Measurements from ENCODE around the gene BMP8A. TPM values are rescaled to one million over a fixed set of nuclear protein-coding genes. Genes with fewer than 3 reads are reported as not detected.

The BMP8A gene
- polyA plus RNA-seq, 1 donor from 2014 or later = not detected

GRCh38 chr1:39450956-39451606 is 40.4 kb upstream of the BMP8A start:
- H2AFZ ChIP-seq (ENCODE audit: low read depth, low read length) = no peak overlapping the region
- H3F3A ChIP-seq (ENCODE audit: insufficient read depth, low read length, poor library complexity, severe bottlenecking) = no peaks in the 10 kb centered on the region
- H3K36me3 ChIP-seq (ENCODE audit: insufficient read depth, low read length) = peaks cover 39% of the 10 kb centered on the region
- no peaks in the 10 kb centered on the region for H3K27me3 ChIP-seq (ENCODE audit: insufficient read depth, low read depth, low read length)
- H3K4me3 ChIP-seq (ENCODE audit: low read length) = no peak overlapping the region
- TF ChIP-seq CTCF (IDR thresholded peaks at IDR 0.05; ENCODE audit: poor library complexity, severe bottlenecking) (no peak), RAD21 (conservative IDR thresholded peaks at IDR 0.05) (no peak), SMC3 (conservative IDR thresholded peaks at IDR 0.05; ENCODE audit: poor library complexity) (no peak), POLR2AphosphoS5 (IDR thresholded peaks at IDR 0.05) (no peak), REST (IDR thresholded peaks at IDR 0.05; ENCODE audit: borderline replicate concordance) (no peak), TAF1 (IDR thresholded peaks at IDR 0.05; ENCODE audit: low read depth) (no peak), EZH2 (IDR thresholded peaks at IDR 0.05; ENCODE audit: borderline replicate concordance, insufficient read depth, low read length, poor library complexity, severe bottlenecking) (no peak), EP300 (conservative IDR thresholded peaks at IDR 0.05; ENCODE audit: poor library complexity, severe bottlenecking) (no peak), MXI1 (conservative IDR thresholded peaks at IDR 0.05; ENCODE audit: poor library complexity, severe bottlenecking) (no peak)
- H3K4me2 ChIP-seq (ENCODE audit: low read length) = no peak overlapping the region
- no peaks in the 10 kb centered on the region for H3K9me3 ChIP-seq (ENCODE audit: low read length)
- H3K9ac ChIP-seq (ENCODE audit: low read length) = no peak overlapping the region
- H3K79me2 ChIP-seq (replicated peaks; ENCODE audit: insufficient read depth, low read length) = no peaks in the 10 kb centered on the region
- no peaks in the 10 kb centered on the region for H4K20me1 ChIP-seq (ENCODE audit: insufficient read depth)
- H3K27ac ChIP-seq (ENCODE audit: low read length) = no peak overlapping the region
- H3K9me2 ChIP-seq (ENCODE audit: insufficient read depth, low read length) = no peaks in the 10 kb centered on the region

GRCh38 chr1:39452081-39452480 is 39.4 kb upstream of the BMP8A start:
- no peak for TF ChIP-seq EZH2 (IDR thresholded peaks at IDR 0.05; ENCODE audit: borderline replicate concordance, insufficient read depth, low read length, poor library complexity, severe bottlenecking)
- no peak for TF ChIP-seq MXI1 (conservative IDR thresholded peaks at IDR 0.05; ENCODE audit: poor library complexity, severe bottlenecking)
- TF ChIP-seq SMC3 (conservative IDR thresholded peaks at IDR 0.05; ENCODE audit: poor library complexity) = no peak
- TF ChIP-seq EP300 (conservative IDR thresholded peaks at IDR 0.05; ENCODE audit: poor library complexity, severe bottlenecking) = no peak
- TF ChIP-seq REST (IDR thresholded peaks at IDR 0.05; ENCODE audit: borderline replicate concordance) = no peak
- no peak for TF ChIP-seq CTCF (IDR thresholded peaks at IDR 0.05; ENCODE audit: poor library complexity, severe bottlenecking)
- no peak for TF ChIP-seq POLR2AphosphoS5 (IDR thresholded peaks at IDR 0.05)
- no peak for TF ChIP-seq RAD21 (conservative IDR thresholded peaks at IDR 0.05)
- no peak for TF ChIP-seq TAF1 (IDR thresholded peaks at IDR 0.05; ENCODE audit: low read depth)
- Histone ChIP-seq H3K4me2 (ENCODE audit: low read length) (no peak overlapping the region), H3K27me3 (ENCODE audit: insufficient read depth, low read depth, low read length) (no peaks in the 10 kb centered on the region), H3K27ac (ENCODE audit: low read length) (no peak overlapping the region), H3K79me2 (replicated peaks; ENCODE audit: insufficient read depth, low read length) (no peaks in the 10 kb centered on the region), H3K36me3 (ENCODE audit: insufficient read depth, low read length) (peaks cover 36% of the 10 kb centered on the region), H3K4me3 (ENCODE audit: low read length) (no peak overlapping the region), H3F3A (ENCODE audit: insufficient read depth, low read length, poor library complexity, severe bottlenecking) (no peaks in the 10 kb centered on the region), H4K20me1 (ENCODE audit: insufficient read depth) (no peaks in the 10 kb centered on the region), H3K9ac (ENCODE audit: low read length) (no peak overlapping the region), H2AFZ (ENCODE audit: low read depth, low read length) (no peak overlapping the region), H3K9me2 (ENCODE audit: insufficient read depth, low read length) (no peaks in the 10 kb centered on the region), H3K9me3 (ENCODE audit: low read length) (no peaks in the 10 kb centered on the region)

Data from neural cell (in vitro differentiated cells).